Measurements from ENCODE around the gene LNX1.

- TF ChIP-seq YY1 (IDR thresholded peaks at IDR 0.05; ENCODE audit: insufficient read depth, insufficient read length) (no peak), SUZ12 (IDR thresholded peaks at IDR 0.05; ENCODE audit: extremely low read depth, insufficient read depth, insufficient read length) (no peak)
Measured at GRCh38 chr4:53422367-53422766, 168.9 kb downstream of the LNX1 start.
